Activated T-helper 1 cell treated with Interleukin-2 at 50 U/mL for 16 hours (primary cell): Measurements from ENCODE around the gene ARSH.
"Not testable (repeated sequence)": the region's sequence is repeated elsewhere in the genome, so short reads cannot be mapped to it uniquely, and the experiment has no call there.

Experiments used
- DNase-seq: peaks from one replicate; pipeline ENCODE4 v3.0.0-alpha.2; 2020; ENCODE audit warnings: low read depth

ARSH gene

GRCh38 chrX:3044196-3044595 lies 37.9 kb downstream of the ARSH start:
- no peak for DNase-seq

GRCh38 chrX:3044671-3045070 lies 38.3 kb downstream of the ARSH start:
- no peak for DNase-seq

DNA sequence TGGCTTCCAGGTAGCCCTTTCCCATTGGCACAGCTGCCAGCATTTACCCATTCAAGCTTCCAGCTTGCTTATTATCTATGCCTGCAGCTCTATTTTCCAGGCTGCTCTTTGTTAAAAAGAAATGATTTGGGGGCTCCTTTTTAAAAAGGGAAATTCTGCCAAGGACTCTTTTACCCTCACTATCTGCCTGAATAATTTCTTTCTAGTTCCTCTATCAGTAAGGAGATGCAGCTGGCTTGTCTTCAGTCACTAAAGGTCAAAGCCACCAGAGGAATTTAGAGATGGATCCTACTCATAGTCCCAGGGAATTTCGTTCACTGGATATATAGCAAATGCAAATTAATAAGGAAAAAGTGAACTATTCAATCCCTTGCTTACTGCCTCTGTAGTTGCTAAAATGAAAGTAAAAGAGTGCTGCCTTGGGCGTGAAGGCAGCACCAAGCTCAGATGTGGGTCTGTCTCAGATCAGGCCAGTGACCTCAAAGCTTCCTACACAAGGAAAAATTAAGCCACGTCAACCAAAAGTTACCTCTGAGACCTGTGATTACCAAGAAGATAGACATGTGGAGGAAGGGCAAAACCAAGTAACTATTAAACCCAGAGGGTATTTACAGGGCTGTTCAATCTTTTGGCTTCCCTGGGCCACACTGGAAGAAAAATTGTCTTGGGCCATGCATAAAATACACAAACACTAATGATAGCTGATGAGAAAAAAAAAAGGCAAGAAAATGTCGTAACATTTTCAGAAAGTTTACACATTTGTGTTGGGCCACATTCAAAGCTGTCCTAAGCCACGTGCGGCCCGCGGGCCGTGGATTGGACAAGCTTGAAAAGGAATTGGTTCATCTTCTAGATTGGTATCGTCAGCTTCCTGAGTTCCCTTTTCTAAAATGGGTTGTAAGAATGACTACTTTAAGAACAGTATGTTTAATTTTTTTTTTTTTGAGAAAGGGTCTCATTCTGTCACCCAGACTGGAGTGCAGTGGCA lies 40.2 kb downstream of the ARSH start:
- DNase-seq = no peak

GRCh38 chrX:3050523-3051175 lies 44.3 kb downstream of the ARSH start:
- DNase-seq = not testable (repeated sequence)

- DNase-seq = no peak
Observed at GRCh38 chrX:3052860-3053259, 46.5 kb downstream of the ARSH start.

DNA sequence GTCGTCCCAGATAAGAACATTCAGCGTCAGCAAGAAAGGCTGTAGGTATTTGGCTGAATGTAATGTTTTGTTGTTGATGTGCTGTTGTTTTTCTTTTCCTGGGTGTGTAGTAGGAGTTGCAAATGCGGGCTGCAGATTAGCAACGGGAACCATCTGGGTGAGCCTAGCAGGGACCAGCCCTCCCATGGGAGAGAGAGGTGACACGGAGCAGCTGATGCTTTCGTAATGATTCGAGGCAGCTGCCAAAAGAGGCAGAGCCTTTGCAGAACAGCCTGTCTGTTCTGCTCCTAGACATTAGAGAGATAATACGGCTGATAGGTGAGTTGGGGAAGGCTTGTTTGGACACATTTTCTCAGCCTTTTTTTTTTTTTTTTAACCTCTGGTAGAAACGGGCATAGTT lies 60.2 kb downstream of the ARSH start:
- DNase-seq = no peak

- DNase-seq = no peak
Observed at GRCh38 chrX:3075959-3076358, 69.6 kb downstream of the ARSH start.

GRCh38 chrX:3076416-3076991 lies 70.2 kb downstream of the ARSH start:
- DNase-seq = no peak
